ENCODE measurements around the gene IFTAP.

The IFTAP gene

DNA sequence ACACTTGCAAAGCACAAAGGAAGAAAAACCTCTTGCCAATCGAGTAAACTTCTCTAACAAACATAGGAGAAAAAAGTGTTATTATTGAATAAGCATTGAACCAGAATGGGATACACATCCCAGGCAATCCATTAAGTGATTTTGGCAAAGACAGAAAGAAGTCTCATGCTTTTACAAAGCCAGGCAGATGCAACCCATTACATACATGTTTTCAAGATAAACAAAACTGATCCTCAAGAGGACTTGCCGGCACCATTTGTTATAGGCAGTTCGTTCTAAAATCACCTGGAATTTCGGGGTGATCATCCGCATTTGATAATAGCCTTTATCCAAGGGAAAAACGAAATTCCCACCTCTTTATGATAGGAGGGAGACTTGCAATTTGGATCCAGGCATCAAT, 101.3 kb downstream of the IFTAP start:
- Histone ChIP-seq H3K36me3 (ENCODE audit: control insufficient read depth in 2 of 2, insufficient read depth in 1 of 2, low read length in 2 of 2) (no peaks in the 10 kb centered on the region), H3K9me3 (ENCODE audit: control insufficient read depth, insufficient read depth, low read depth, low read length) (no peaks in the 10 kb centered on the region), H3K4me3 (ENCODE audit: low read depth, low read length) (no peak overlapping the region), H3K4me1 (ENCODE audit: control insufficient read depth, insufficient read depth, low read length) (no peaks in the 10 kb centered on the region), H3K27ac (ENCODE audit: extremely low read depth, low read depth, low read length) (no peak overlapping the region)
- TF ChIP-seq, protein P1, sequence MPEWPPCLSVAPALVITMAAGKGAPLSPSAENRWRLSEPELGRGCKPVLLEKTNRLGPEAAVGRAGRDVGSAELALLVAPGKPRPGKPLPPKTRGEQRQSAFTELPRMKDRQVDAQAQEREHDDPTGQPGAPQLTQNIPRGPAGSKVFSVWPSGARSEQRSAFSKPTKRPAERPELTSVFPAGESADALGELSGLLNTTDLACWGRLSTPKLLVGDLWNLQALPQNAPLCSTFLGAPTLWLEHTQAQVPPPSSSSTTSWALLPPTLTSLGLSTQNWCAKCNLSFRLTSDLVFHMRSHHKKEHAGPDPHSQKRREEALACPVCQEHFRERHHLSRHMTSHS (tag by site-specific recombination; IDR thresholded peaks at IDR 0.05): no peak
- no peak for TF ChIP-seq SP2 (tag by site-specific recombination; IDR thresholded peaks at IDR 0.05)
- TF ChIP-seq ZNF23 (tag by site-specific recombination; IDR thresholded peaks at IDR 0.05; ENCODE audit: borderline replicate concordance): no peak
- POLR2A ChIA-PET: no interaction called here
- CTCF ChIA-PET: interaction anchor here (0.6 to 1.8 kb wide), 3 partner anchors 52 to 74 kb away, joined by 4 to 14 read pairs (median 5); no protein-coding TSS in a partner anchor

DNA sequence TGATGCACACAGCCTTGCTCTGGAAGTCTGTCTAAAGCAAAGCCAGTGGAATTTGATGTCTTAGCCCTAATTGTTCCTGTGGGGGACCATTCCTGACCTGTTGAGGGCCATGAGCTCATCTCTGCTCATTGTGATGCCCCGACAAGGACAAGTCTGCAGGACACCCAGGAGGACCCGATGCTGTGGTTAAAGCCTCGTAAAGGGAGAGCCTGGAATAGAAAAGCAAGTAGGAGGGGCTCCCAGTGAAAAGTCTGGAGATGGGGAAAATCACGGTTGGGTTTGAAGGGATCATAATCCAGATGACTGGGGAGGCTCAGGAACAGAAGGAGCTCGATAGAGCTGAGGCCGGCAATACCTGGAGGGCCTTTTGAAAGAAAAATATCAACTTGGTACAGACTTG, 102.2 kb downstream of the IFTAP start:
- CTCF ChIA-PET: interaction anchor here (0.6 to 1.8 kb wide), 3 partner anchors 48 to 319 kb away, joined by 3 to 14 read pairs (median 3); no protein-coding TSS in a partner anchor
- Histone ChIP-seq H3K4me1 (ENCODE audit: control insufficient read depth, insufficient read depth, low read length) (no peaks in the 10 kb centered on the region), H3K27ac (ENCODE audit: extremely low read depth, low read depth, low read length) (no peak overlapping the region)

More for the DNA sequence above, 102.2 kb downstream of the IFTAP start:
- Histone ChIP-seq H3K9me3 (ENCODE audit: control insufficient read depth, insufficient read depth, low read depth, low read length) (no peaks in the 10 kb centered on the region), H3K36me3 (ENCODE audit: control insufficient read depth in 2 of 2, insufficient read depth in 1 of 2, low read length in 2 of 2) (no peaks in the 10 kb centered on the region), H3K4me3 (ENCODE audit: low read depth, low read length) (no peak overlapping the region)
- TF ChIP-seq ZNF155 (tag by site-specific recombination; IDR thresholded peaks at IDR 0.05) (no peak), ZNF658 (tag by site-specific recombination; IDR thresholded peaks at IDR 0.05) (no peak), ZNF629 (tag by site-specific recombination; IDR thresholded peaks at IDR 0.05) (no peak), TSHZ1 (tag by site-specific recombination; IDR thresholded peaks at IDR 0.05; ENCODE audit: borderline replicate concordance) (no peak), ZNF571 (tag by site-specific recombination; IDR thresholded peaks at IDR 0.05) (no peak), ZNF626 (tag by site-specific recombination; IDR thresholded peaks at IDR 0.05) (no peak), ZNF560 (tag by site-specific recombination; IDR thresholded peaks at IDR 0.05; ENCODE audit: borderline replicate concordance) (no peak), EGR2 (tag by site-specific recombination; IDR thresholded peaks at IDR 0.05; ENCODE audit: low read depth) (no peak), ZNF132 (tag by site-specific recombination; IDR thresholded peaks at IDR 0.05; ENCODE audit: borderline replicate concordance) (no peak), TRIM28 (IDR thresholded peaks at IDR 0.05; ENCODE audit: borderline replicate concordance, low read length) (no peak), ZNF501 (tag by site-specific recombination; IDR thresholded peaks at IDR 0.05) (no peak), ZNF394 (tag by site-specific recombination; IDR thresholded peaks at IDR 0.05; ENCODE audit: borderline replicate concordance) (no peak), ZBTB20 (tag by site-specific recombination; IDR thresholded peaks at IDR 0.05) (no peak), ZNF623 (tag by site-specific recombination; IDR thresholded peaks at IDR 0.05) (no peak), RBAK (tag by site-specific recombination; IDR thresholded peaks at IDR 0.05) (no peak), SALL2 (tag by site-specific recombination; IDR thresholded peaks at IDR 0.05; ENCODE audit: borderline replicate concordance) (no peak)
- TF ChIP-seq, protein P2, sequence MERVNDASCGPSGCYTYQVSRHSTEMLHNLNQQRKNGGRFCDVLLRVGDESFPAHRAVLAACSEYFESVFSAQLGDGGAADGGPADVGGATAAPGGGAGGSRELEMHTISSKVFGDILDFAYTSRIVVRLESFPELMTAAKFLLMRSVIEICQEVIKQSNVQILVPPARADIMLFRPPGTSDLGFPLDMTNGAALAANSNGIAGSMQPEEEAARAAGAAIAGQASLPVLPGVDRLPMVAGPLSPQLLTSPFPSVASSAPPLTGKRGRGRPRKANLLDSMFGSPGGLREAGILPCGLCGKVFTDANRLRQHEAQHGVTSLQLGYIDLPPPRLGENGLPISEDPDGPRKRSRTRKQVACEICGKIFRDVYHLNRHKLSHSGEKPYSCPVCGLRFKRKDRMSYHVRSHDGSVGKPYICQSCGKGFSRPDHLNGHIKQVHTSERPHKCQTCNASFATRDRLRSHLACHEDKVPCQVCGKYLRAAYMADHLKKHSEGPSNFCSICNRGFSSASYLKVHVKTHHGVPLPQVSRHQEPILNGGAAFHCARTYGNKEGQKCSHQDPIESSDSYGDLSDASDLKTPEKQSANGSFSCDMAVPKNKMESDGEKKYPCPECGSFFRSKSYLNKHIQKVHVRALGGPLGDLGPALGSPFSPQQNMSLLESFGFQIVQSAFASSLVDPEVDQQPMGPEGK (tag by site-specific recombination; IDR thresholded peaks at IDR 0.05): no peak
- TF ChIP-seq, protein P3, sequence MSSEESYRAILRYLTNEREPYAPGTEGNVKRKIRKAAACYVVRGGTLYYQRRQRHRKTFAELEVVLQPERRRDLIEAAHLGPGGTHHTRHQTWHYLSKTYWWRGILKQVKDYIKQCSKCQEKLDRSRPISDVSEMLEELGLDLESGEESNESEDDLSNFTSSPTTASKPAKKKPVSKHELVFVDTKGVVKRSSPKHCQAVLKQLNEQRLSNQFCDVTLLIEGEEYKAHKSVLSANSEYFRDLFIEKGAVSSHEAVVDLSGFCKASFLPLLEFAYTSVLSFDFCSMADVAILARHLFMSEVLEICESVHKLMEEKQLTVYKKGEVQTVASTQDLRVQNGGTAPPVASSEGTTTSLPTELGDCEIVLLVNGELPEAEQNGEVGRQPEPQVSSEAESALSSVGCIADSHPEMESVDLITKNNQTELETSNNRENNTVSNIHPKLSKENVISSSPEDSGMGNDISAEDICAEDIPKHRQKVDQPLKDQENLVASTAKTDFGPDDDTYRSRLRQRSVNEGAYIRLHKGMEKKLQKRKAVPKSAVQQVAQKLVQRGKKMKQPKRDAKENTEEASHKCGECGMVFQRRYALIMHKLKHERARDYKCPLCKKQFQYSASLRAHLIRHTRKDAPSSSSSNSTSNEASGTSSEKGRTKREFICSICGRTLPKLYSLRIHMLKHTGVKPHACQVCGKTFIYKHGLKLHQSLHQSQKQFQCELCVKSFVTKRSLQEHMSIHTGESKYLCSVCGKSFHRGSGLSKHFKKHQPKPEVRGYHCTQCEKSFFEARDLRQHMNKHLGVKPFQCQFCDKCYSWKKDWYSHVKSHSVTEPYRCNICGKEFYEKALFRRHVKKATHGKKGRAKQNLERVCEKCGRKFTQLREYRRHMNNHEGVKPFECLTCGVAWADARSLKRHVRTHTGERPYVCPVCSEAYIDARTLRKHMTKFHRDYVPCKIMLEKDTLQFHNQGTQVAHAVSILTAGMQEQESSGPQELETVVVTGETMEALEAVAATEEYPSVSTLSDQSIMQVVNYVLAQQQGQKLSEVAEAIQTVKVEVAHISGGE (tag by site-specific recombination; conservative IDR thresholded peaks at IDR 0.05; ENCODE audit: low read depth): no peak
- TF ChIP-seq, protein P4, sequence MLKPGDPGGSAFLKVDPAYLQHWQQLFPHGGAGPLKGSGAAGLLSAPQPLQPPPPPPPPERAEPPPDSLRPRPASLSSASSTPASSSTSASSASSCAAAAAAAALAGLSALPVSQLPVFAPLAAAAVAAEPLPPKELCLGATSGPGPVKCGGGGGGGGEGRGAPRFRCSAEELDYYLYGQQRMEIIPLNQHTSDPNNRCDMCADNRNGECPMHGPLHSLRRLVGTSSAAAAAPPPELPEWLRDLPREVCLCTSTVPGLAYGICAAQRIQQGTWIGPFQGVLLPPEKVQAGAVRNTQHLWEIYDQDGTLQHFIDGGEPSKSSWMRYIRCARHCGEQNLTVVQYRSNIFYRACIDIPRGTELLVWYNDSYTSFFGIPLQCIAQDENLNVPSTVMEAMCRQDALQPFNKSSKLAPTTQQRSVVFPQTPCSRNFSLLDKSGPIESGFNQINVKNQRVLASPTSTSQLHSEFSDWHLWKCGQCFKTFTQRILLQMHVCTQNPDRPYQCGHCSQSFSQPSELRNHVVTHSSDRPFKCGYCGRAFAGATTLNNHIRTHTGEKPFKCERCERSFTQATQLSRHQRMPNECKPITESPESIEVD (tag by site-specific recombination; IDR thresholded peaks at IDR 0.05): no peak
- POLR2A ChIA-PET: no interaction called here
